DMS153 (cell line): ENCODE data around the gene HFE.

Experiments
- DNase-seq: peaks from one replicate; lab custom pipeline; 2025; lab: John Stamatoyannopoulos, UW

The HFE gene

DNA sequence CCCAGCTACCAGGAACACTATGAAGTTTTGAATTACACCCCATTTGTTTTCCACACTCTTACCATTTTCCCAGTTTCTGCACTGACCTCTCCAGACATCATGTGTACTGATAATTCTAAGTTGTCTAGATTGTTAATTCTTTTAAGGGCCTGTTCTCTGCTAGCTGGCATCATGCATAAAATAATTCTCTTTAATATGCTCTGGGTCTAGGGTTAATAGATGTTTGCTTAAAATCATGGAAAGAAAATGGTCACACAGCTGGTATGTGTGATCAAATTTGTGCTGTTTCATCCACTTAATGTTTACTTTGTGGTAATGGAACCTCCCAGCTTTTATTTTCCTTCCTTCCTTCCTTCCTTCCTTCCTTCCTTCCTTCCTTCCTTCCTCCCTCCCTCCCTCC is 49.1 kb downstream of the HFE start:
- DNase-seq = no peak

DNA sequence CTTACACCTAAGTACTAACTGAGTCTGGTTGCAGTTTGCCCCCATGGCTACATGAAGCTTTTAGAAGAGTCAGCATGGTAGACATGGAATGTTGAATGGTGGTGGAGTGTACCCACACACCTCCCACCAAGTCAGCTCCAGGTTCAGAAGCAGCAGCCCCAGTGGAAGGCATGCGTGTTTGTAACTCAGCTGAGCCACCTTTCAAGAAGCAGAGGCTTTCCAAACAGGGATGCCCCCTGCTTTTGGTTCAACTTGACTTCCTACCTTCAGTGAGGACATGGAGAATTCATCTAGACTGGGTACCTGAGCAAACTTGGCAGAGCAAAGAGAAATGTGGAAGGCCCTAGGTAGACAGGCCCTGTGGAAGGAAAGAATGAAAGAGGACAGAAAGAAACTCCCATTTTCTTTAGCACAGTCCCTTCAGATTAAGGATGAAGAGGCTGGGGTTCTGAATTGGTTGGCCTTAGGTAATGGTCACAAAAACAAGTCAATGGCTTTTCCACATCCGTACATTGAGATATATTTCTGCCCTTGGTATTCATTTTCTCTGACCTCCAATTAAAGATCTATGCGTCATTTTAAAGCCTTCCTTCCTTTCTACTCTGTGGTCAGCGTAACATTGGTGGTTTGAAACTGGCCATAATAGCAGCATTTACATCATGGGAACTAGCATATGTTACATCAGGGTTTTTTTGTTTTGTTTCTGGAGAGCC is 53.2 kb downstream of the HFE start:
- no peak for DNase-seq

DNA sequence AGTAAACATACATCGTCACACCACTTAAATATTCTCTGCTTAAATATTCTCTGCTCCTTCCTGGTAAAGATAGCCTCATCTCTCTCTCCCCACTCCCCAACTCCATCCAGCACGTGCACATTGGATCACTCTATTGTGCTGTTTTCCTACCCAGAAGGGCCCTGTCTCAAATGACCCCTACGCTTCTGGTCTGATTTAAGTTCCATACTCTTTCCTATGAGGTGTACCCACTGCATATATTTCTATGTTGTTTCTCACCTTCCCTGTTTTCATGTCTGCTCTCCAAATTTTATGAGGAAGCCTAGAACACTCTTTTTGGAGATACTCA is 53.7 kb downstream of the HFE start:
- no peak for DNase-seq

DNA sequence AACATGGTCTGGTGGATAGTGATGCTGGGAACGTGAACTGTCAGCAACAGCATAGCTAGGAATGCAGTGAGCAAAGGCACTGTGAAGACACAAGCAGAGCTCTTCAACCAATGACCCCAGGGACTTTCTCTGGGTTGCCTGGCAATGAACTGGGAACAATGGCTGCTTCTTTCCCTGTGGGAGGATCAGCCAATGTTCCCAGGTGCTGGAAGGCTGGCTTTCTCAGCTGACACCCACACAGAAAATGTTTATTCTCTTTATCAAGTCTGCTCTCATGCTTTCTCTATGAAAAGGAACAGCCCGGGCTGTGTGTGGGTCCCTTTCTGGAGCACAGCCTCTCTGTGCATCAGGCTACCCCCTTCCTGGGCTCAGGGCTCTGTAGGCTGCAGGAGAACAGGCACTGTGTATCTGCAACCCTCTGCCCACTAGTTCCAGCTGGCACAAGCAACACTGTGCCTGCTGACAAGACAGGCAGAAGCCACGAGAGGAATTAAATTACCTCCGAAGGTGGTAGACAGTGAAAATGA is 54.2 kb downstream of the HFE start:
- peak; percentile 23 for DNase-seq

DNA sequence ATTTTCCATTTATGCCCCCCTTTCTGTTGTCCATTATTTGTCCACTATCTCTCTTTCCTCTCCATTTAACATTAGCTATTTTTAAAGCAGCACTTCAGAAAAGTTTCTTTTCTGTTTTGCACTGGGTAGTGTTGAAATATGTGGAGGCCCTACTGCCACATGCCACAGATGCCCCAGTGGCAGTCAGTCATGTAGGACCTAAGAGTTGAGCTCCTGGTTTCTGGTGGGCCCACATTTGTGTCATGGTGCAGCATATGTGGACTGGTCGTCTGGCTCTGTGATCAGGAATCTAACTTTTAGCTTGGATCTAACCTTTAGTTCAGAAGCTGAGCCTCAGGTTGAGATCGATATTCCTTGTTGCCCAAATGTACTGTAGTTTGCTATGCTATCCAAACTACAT is 54.8 kb downstream of the HFE start:
- no peak for DNase-seq
